Activated T-helper 17 cell treated with anti-CD3 and anti-CD28 coated beads, Interleukin-2, amount 50 U/mL, for 72 hours (primary cell): ENCODE data around the gene SHOC2. TPM values are rescaled to one million over a fixed set of nuclear protein-coding genes. Genes with fewer than 3 reads are reported as not detected.

Experiments
- ATAC-seq: fragments of 150-1000 bp; cut with Tn5 transposase; replicated peaks from 2 replicates; pipeline ENCODE4 v1.10.0; 2021; ENCODE audit warnings: mild to moderate bottlenecking, moderate library complexity
- H3K27ac Mint-ChIP-seq: one replicate; pipeline ENCODE4 v1.8.0; 2022; ENCODE audit warnings: mixed read lengths
- H3K27me3 Mint-ChIP-seq: one replicate; pipeline ENCODE4 v1.8.0; 2022; ENCODE audit warnings: mixed read lengths
- H3K36me3 Mint-ChIP-seq: one replicate; pipeline ENCODE4 v1.8.0; 2022; ENCODE audit warnings: low read depth, mild to moderate bottlenecking, mixed read lengths
- H3K4me1 Mint-ChIP-seq: one replicate; pipeline ENCODE4 v1.8.0; 2022; ENCODE audit warnings: mixed read lengths
- H3K4me3 Mint-ChIP-seq: one replicate; pipeline ENCODE4 v1.8.0; 2022; ENCODE audit warnings: mild to moderate bottlenecking, mixed read lengths
- H3K9me3 Mint-ChIP-seq: one replicate; pipeline ENCODE4 v1.8.0; 2022; ENCODE audit warnings: mixed read lengths
- total RNA-seq, 2 donors: library from RNA; stranded (reverse); gene quantifications; one replicate each; pipeline ENCODE4 v1.2.3, GENCODE V29; 2022

Gene SHOC2
- total RNA-seq, 2 donors from 2014 or later, result 38.3 to 39.6 TPM

DNA sequence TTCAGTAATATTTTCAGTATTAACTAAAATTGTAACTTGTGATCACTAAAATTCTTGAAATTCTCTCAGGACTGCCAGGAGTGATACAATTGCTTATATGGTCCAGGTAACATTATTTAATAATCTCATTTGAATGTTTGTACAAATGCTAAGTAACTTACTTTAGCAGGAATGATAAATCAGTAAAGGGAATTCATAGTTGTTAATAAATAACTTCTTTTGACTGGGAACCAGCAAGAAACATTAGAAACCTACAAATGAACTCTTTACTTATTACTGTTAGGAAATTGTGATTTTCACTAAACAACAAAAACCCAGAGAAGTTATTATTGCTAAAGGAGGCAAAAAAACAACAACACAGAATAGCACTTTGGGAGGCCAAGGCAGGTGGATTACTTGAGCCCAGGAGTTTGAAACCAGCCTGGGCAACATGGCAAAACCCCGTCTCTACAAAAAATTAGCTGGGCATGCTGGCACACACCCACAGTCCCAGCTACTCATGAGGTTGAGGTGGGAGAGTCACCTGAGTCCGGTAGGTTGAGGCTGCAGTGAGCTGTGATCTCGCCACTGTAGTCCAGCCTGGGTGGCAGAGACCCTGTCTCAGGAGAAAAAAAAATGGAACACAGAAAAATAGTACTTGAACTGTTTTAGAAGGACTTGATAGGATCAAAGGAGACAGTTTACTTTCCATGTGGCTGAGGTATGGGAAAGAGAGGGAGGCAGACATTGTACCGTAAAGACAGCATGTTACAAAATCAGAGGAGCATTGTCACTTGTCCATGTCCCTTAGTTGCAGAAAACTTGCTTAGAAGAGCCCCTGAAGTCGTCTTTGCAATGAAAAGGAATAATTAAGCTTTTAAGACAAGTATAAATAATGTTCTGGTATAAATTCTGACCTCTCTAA lies 53.1 kb downstream of the SHOC2 start:
- Mint-ChIP-seq H3K36me3 (peaks cover 10% of the 10 kb centered on the region), H3K4me1 (peaks cover 21% of the 10 kb centered on the region), H3K27ac (no peak overlapping the region), H3K27me3 (no peaks in the 10 kb centered on the region), H3K4me3 (no peak overlapping the region), H3K9me3 (no peaks in the 10 kb centered on the region)
- ATAC-seq, result no peak

GRCh38 chr10:110973400-110973799 lies 54.0 kb downstream of the SHOC2 start:
- Mint-ChIP-seq H3K27me3 (no peaks in the 10 kb centered on the region), H3K9me3 (no peaks in the 10 kb centered on the region), H3K36me3 (peaks cover 10% of the 10 kb centered on the region), H3K4me1 (peaks cover 21% of the 10 kb centered on the region), H3K4me3 (no peak overlapping the region), H3K27ac (no peak overlapping the region)
- ATAC-seq, result no peak

GRCh38 chr10:110976577-110976976 lies 57.2 kb downstream of the SHOC2 start:
- no peaks in the 10 kb centered on the region for H3K9me3 Mint-ChIP-seq
- H3K4me1 Mint-ChIP-seq, result peaks cover 24% of the 10 kb centered on the region
- H3K4me3 Mint-ChIP-seq, result no peak overlapping the region

GRCh38 chr10:110977662-110978061 lies 58.3 kb downstream of the SHOC2 start:
- Mint-ChIP-seq H3K27ac (no peak overlapping the region), H3K4me1 (peaks cover 24% of the 10 kb centered on the region), H3K9me3 (no peaks in the 10 kb centered on the region), H3K27me3 (no peaks in the 10 kb centered on the region), H3K4me3 (no peak overlapping the region), H3K36me3 (peaks cover 6% of the 10 kb centered on the region)
- no peak for ATAC-seq

More at GRCh38 chr10:110976577-110976976, 57.2 kb downstream of the SHOC2 start:
- no peaks in the 10 kb centered on the region for H3K27me3 Mint-ChIP-seq
- no peak overlapping the region for H3K27ac Mint-ChIP-seq
- peaks cover 6% of the 10 kb centered on the region for H3K36me3 Mint-ChIP-seq
- no peak for ATAC-seq

DNA sequence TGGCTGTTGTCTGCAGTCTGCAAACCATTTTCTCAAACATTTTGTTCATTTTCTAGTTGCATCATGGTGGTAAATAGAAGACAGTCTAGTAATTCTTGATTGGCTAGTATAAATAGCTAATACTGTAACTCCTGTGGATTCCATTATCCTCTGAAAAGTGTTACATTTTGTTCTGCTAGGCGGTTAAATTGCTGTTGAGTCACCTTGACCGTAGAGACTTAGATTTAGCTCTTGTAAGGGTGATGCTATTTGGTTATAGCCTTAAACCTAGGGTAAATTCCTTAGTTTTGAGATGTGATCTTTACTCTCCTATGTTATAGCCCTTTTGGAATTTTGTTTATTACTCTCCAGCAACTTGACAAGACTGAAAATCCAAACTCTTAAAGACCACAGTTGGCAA lies 58.8 kb downstream of the SHOC2 start:
- Mint-ChIP-seq H3K9me3 (no peaks in the 10 kb centered on the region), H3K27ac (no peak overlapping the region), H3K4me1 (peaks cover 25% of the 10 kb centered on the region), H3K4me3 (no peak overlapping the region), H3K27me3 (no peaks in the 10 kb centered on the region), H3K36me3 (peaks cover 6% of the 10 kb centered on the region)
- no peak for ATAC-seq

DNA sequence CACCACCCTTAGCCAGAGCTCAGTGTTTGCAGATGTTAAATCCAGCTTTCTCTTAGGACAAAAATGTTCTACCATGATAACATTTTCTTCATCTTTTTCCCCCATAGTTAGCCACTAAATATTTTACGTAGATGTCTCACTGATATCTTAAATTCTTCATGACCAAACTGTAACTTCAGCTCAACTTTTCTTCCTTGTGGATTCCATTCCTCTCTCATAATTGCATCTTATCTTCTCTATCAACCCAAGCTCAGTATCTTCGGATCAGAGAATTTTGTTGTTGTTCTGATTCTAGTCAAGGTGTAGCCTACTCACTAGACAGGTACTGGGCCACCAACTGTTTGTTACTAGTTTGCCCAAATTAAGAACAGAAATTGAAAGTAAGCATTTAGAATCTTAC lies 60.2 kb downstream of the SHOC2 start:
- H3K9me3 Mint-ChIP-seq, result no peaks in the 10 kb centered on the region
- no peak for ATAC-seq
- peaks cover 6% of the 10 kb centered on the region for H3K36me3 Mint-ChIP-seq
- H3K27me3 Mint-ChIP-seq, result no peaks in the 10 kb centered on the region
- peaks cover 28% of the 10 kb centered on the region for H3K4me1 Mint-ChIP-seq
- no peak overlapping the region for H3K27ac Mint-ChIP-seq
- H3K4me3 Mint-ChIP-seq, result no peak overlapping the region

DNA sequence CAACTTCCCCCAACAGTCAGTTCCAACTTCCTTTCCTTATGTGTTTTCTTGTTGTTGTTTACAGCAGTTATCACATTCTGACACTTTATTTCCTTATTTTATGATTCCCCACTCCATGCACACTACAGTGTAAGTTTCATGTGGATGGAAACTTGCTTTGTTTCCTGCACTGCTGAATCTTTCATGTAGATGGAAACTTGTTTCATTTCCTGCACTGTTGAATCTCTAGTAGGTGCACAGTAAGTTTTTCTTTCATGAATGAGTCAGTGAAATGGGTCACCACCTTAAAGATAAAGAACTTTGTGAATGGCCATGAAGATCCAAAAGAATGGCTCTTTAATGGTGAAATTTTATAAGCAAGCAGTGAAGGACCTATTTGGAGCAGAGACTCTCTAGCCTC lies 61.4 kb downstream of the SHOC2 start:
- no peaks in the 10 kb centered on the region for H3K27me3 Mint-ChIP-seq
- ATAC-seq, result peak; percentile 70
- H3K4me1 Mint-ChIP-seq, result peaks cover 28% of the 10 kb centered on the region
- H3K9me3 Mint-ChIP-seq, result no peaks in the 10 kb centered on the region
- H3K27ac Mint-ChIP-seq, result peak overlapping the region; percentile 8
- H3K36me3 Mint-ChIP-seq, result peaks cover 12% of the 10 kb centered on the region
- H3K4me3 Mint-ChIP-seq, result peak overlapping the region; percentile 7

GRCh38 chr10:110983466-110983865 lies 64.1 kb downstream of the SHOC2 start:
- Mint-ChIP-seq H3K4me3 (no peak overlapping the region), H3K27me3 (no peaks in the 10 kb centered on the region), H3K27ac (no peak overlapping the region), H3K4me1 (peaks cover 28% of the 10 kb centered on the region), H3K9me3 (no peaks in the 10 kb centered on the region), H3K36me3 (peaks cover 25% of the 10 kb centered on the region)
- ATAC-seq, result peak; percentile 69

- ATAC-seq, result no peak
- peaks cover 39% of the 10 kb centered on the region for H3K36me3 Mint-ChIP-seq
- peaks cover 12% of the 10 kb centered on the region for H3K4me1 Mint-ChIP-seq
- no peak overlapping the region for H3K4me3 Mint-ChIP-seq
- H3K27me3 Mint-ChIP-seq, result no peaks in the 10 kb centered on the region
- no peaks in the 10 kb centered on the region for H3K9me3 Mint-ChIP-seq
- no peak overlapping the region for H3K27ac Mint-ChIP-seq
These were observed 66.3 kb downstream of the SHOC2 start for GRCh38 chr10:110985497-110986275.

- Mint-ChIP-seq H3K4me1 (peaks cover 23% of the 10 kb centered on the region), H3K27me3 (no peaks in the 10 kb centered on the region), H3K36me3 (peaks cover 48% of the 10 kb centered on the region), H3K4me3 (no peak overlapping the region), H3K27ac (no peak overlapping the region), H3K9me3 (no peaks in the 10 kb centered on the region)
- ATAC-seq, result no peak
These were observed 69.6 kb downstream of the SHOC2 start for GRCh38 chr10:110989016-110989415.

- peak overlapping the region; percentile 72 for H3K4me3 Mint-ChIP-seq
- peaks cover 50% of the 10 kb centered on the region for H3K36me3 Mint-ChIP-seq
- H3K27me3 Mint-ChIP-seq, result no peaks in the 10 kb centered on the region
- peaks cover 28% of the 10 kb centered on the region for H3K4me1 Mint-ChIP-seq
- peak overlapping the region; percentile 84 for H3K27ac Mint-ChIP-seq
- no peak for ATAC-seq
- H3K9me3 Mint-ChIP-seq, result no peaks in the 10 kb centered on the region
These were observed 72.8 kb downstream of the SHOC2 start for GRCh38 chr10:110992006-110992800.

DNA sequence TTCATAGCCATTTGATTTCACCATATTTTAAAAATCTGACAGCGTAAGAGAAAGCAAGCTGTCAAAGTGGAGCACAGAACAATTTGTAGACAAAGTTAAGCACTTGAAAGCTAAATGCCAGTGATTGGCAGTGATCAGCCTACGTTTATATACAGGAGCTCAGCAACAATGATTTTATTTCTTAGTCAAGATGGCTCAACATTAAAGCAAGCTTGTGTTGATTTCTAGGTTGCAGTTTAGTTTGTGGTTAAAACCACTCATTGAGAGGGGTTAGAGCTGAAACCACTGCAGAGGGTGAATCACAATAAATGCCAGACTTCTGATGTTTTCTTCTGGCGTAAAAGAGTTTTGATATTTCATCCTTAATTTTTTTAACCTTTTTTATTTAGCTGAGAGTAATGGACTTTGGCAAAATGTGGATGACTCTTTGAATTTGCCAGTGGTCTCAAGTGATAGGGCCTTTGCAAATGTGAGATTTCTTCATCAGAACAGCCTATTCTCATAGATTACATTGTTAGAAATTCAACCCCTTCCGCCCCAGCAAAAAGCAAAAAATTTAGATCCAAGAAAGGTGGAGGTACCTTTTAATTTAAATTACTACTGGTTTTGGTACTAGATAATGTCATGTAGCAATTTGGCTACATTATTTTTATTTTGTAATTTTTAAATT lies 73.8 kb downstream of the SHOC2 start:
- peak overlapping the region; percentile 84 for H3K27ac Mint-ChIP-seq
- H3K4me3 Mint-ChIP-seq, result peak overlapping the region; percentile 72
- H3K36me3 Mint-ChIP-seq, result peaks cover 44% of the 10 kb centered on the region
- ATAC-seq, result peak; percentile 100
- no peaks in the 10 kb centered on the region for H3K27me3 Mint-ChIP-seq
- peaks cover 28% of the 10 kb centered on the region for H3K4me1 Mint-ChIP-seq
- no peaks in the 10 kb centered on the region for H3K9me3 Mint-ChIP-seq

- Mint-ChIP-seq H3K36me3 (peaks cover 44% of the 10 kb centered on the region), H3K27ac (no peak overlapping the region), H3K4me1 (peaks cover 35% of the 10 kb centered on the region), H3K9me3 (no peaks in the 10 kb centered on the region), H3K4me3 (no peak overlapping the region), H3K27me3 (no peaks in the 10 kb centered on the region)
- no peak for ATAC-seq
These were observed 75.1 kb downstream of the SHOC2 start for GRCh38 chr10:110994406-110995086.
